Measurements from ENCODE around the gene TPSAB1.
"Not testable (repeated sequence)": the region's sequence is repeated elsewhere in the genome, so short reads cannot be mapped to it uniquely, and the experiment has no call there.

Gene TPSAB1

DNA sequence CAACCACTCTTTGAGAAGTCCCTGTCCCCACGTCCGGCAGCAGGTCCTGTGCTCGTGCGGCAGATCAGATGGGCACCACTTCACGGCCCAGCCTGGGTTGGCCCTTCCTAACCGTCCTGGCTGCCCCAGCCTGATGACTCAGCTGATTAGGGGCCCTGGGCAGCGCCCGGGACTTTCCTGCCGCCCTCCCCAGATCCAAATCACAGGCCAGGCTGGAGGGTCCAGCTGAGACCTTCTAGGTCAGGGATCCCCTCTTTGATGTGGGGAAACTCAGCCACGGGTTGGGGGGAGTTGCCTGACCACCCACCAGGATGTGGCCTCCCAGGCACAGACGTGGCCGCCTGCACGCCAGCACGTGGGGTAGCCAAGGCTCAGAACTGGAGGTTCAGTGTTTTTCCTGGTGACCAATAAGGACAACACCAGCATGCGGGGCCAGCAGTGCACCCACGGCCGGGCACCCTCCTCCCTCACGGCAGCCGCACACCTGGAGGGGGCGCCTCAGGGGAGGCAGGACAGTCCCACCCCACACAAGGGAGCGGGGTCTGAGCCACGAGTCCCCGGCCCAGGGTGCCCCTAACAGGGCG, 14.7 kb upstream of the TPSAB1 start:
- H3K36me3 ChIP-seq (ENCODE audit: control insufficient read depth, insufficient read depth, low read length); H3K9me3 ChIP-seq (ENCODE audit: control insufficient read depth, low read length); H3K4me3 ChIP-seq (ENCODE audit: extremely low read depth, insufficient read depth, low read length, poor library complexity, severe bottlenecking); H3K4me1 ChIP-seq (ENCODE audit: control insufficient read depth, insufficient read depth, low read length, poor library complexity, severe bottlenecking); H3K27ac ChIP-seq (ENCODE audit: low read depth, low read length, severe bottlenecking): not testable (repeated sequence)
- 84 to 85% methylated on average over 10 to 19 of the region's 24 CpGs for WGBS, 2 experiments (ENCODE audit: insufficient coverage in 2 of 2)

GRCh38 chr16:1226692-1227091, 13.8 kb upstream of the TPSAB1 start:
- H3K9me3 ChIP-seq (ENCODE audit: control insufficient read depth, low read length); H3K36me3 ChIP-seq (ENCODE audit: control insufficient read depth, insufficient read depth, low read length); H3K27ac ChIP-seq (ENCODE audit: low read depth, low read length, severe bottlenecking); H3K4me1 ChIP-seq (ENCODE audit: control insufficient read depth, insufficient read depth, low read length, poor library complexity, severe bottlenecking); H3K4me3 ChIP-seq (ENCODE audit: extremely low read depth, insufficient read depth, low read length, poor library complexity, severe bottlenecking): not testable (repeated sequence)
- 66 to 71% methylated on average over 5 to 11 of the region's 14 CpGs for WGBS, 2 experiments (ENCODE audit: insufficient coverage in 2 of 2)

DNA sequence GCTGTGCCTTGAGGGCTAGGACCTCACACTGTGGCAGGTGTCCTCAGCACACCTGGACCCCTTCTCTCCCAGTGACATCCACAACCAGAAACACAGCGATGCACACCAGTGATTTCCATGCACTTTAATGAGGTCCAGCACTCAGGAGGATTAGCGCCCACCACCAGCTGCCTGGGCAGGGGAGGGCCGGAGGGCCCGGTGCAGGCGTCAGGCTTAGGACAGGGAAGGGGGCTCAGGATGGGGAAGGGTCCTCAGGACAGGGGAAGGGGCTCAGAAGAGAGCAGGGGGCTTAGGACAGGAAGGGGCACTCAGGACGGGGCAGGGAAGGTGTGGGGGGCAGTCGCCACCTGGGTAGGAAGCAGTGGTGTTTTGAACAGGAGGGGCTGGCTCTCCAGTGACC, 12.3 kb upstream of the TPSAB1 start:
- WGBS, 2 experiments (ENCODE audit: insufficient coverage in 2 of 2), result 84 to 95% methylated on average over 3 to 4 of the region's 7 CpGs
- not testable (repeated sequence) for H3K27ac ChIP-seq (ENCODE audit: low read depth, low read length, severe bottlenecking); H3K4me1 ChIP-seq (ENCODE audit: control insufficient read depth, insufficient read depth, low read length, poor library complexity, severe bottlenecking); H3K9me3 ChIP-seq (ENCODE audit: control insufficient read depth, low read length); H3K4me3 ChIP-seq (ENCODE audit: extremely low read depth, insufficient read depth, low read length, poor library complexity, severe bottlenecking); H3K36me3 ChIP-seq (ENCODE audit: control insufficient read depth, insufficient read depth, low read length)

GRCh38 chr16:1229476-1229875, 11.0 kb upstream of the TPSAB1 start:
- not testable (repeated sequence) for H3K4me3 ChIP-seq (ENCODE audit: extremely low read depth, insufficient read depth, low read length, poor library complexity, severe bottlenecking); H3K4me1 ChIP-seq (ENCODE audit: control insufficient read depth, insufficient read depth, low read length, poor library complexity, severe bottlenecking); H3K36me3 ChIP-seq (ENCODE audit: control insufficient read depth, insufficient read depth, low read length); H3K9me3 ChIP-seq (ENCODE audit: control insufficient read depth, low read length); H3K27ac ChIP-seq (ENCODE audit: low read depth, low read length, severe bottlenecking)
- WGBS, 2 experiments (ENCODE audit: insufficient coverage in 2 of 2), result 77 to 84% methylated on average over 4 to 5 of the region's 13 CpGs

DNA sequence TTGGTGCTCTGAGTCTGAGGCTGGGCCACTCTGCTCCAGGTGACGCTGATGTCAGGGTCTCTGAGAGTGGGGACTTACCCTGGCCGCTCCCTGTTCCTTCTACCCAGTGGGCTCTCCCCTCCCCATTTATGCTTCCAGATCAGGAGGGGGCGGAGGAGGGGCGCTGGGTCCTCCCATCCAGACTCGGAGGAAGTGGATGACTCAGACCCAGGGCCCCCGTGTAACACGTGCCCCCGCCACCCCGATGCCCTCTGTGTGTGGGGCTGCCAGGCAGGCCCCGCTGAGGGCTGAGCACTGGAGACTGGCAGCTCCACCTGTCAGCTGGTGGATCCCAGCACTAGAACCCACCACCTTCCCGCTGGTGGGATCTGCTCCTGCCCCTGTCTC, 10.4 kb upstream of the TPSAB1 start, which contains the start of gene TPSB2:
Gene TPSB2 (minus strand): TSS at position 101 of the 387 bp plus-strand sequence. CDS start 233 bp downstream, outside the sequence.
- not testable (repeated sequence) for H3K27ac ChIP-seq (ENCODE audit: low read depth, low read length, severe bottlenecking); H3K4me1 ChIP-seq (ENCODE audit: control insufficient read depth, insufficient read depth, low read length, poor library complexity, severe bottlenecking); H3K4me3 ChIP-seq (ENCODE audit: extremely low read depth, insufficient read depth, low read length, poor library complexity, severe bottlenecking); H3K9me3 ChIP-seq (ENCODE audit: control insufficient read depth, low read length); H3K36me3 ChIP-seq (ENCODE audit: control insufficient read depth, insufficient read depth, low read length)
- WGBS, 2 experiments (ENCODE audit: insufficient coverage in 2 of 2), result 71% methylated on average over 1 of the region's 11 CpGs; no CpG with 5 or more reads in 1 of the 2 experiments

- H3K9me3 ChIP-seq (ENCODE audit: control insufficient read depth, low read length); H3K36me3 ChIP-seq (ENCODE audit: control insufficient read depth, insufficient read depth, low read length); H3K27ac ChIP-seq (ENCODE audit: low read depth, low read length, severe bottlenecking); H3K4me3 ChIP-seq (ENCODE audit: extremely low read depth, insufficient read depth, low read length, poor library complexity, severe bottlenecking); H3K4me1 ChIP-seq (ENCODE audit: control insufficient read depth, insufficient read depth, low read length, poor library complexity, severe bottlenecking): not testable (repeated sequence)
- WGBS, 2 experiments (ENCODE audit: insufficient coverage in 2 of 2), result 85 to 87% methylated on average over 8 to 11 of the region's 17 CpGs
Observed at GRCh38 chr16:1230471-1231212, 9.9 kb upstream of the TPSAB1 start.

DNA sequence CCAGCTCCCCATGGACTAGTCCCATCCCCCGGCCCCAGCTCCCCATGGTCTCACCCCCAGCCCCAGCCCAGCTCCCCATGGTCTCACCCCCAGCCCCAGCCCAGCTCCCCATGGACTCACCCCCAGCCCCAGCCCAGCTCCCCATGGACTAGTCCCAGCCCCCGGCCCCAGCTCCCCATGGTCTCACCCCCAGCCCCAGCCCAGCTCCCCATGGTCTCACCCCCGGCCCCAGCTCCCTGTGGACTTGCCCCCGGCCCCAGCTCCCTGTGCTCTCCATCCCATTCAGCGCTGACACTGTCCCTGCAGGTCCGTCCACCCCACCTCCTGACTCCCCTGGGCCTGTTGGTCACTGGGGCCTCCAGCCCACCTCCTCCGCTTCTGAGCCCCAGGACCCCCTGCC, 9.2 kb upstream of the TPSAB1 start:
- not testable (repeated sequence) for H3K9me3 ChIP-seq (ENCODE audit: control insufficient read depth, low read length); H3K27ac ChIP-seq (ENCODE audit: low read depth, low read length, severe bottlenecking); H3K4me3 ChIP-seq (ENCODE audit: extremely low read depth, insufficient read depth, low read length, poor library complexity, severe bottlenecking); H3K36me3 ChIP-seq (ENCODE audit: control insufficient read depth, insufficient read depth, low read length); H3K4me1 ChIP-seq (ENCODE audit: control insufficient read depth, insufficient read depth, low read length, poor library complexity, severe bottlenecking)
- 87% methylated on average over 3 of the region's 7 CpGs; no CpG with 5 or more reads in 1 of the 2 experiments for WGBS, 2 experiments (ENCODE audit: insufficient coverage in 2 of 2)

DNA sequence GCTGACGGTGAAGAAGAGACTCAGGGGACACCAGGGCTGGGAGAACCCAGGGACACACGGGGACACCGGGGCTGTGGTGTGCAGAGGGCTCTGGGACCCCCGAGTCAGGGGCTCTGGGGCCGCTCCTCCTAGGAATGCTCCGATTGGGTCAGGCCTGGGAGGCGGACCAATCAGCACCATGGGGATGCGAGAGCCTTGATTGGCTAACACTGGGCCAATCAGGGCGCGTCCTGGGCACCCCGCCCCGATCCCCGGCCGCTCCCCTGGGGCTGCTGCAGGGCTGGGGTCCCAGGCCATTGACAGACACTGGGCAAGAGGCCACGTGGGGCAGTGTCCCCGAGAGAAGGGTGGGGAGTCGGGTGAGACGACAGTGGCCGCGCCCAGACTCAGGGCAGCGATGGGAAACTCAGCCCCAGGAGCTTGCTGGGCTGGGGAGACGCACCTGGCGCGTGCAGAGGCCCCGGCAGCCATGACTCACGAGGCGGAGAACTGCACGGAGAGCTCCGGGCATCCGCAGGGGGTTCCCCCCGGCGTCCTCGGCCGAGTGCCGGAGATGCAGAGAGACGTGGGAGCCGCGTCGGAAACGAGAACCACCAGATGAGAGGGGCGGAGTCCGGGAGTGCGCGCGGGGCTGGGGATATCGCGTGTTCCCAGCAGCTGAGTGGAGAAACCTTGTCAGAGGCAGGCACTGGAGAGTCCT, 8.3 kb upstream of the TPSAB1 start:
- no CpG with 5 or more reads among the region's 47 CpGs for WGBS, 2 experiments (ENCODE audit: insufficient coverage in 2 of 2)

GRCh38 chr16:1236659-1237058, 3.8 kb upstream of the TPSAB1 start:
- H3K36me3 ChIP-seq (ENCODE audit: control insufficient read depth, insufficient read depth, low read length), result not testable (repeated sequence)
- WGBS, 2 experiments (ENCODE audit: insufficient coverage in 2 of 2), result no CpG with 5 or more reads among the region's 29 CpGs

More for the DNA sequence above, 8.3 kb upstream of the TPSAB1 start:
- not testable (repeated sequence) for H3K9me3 ChIP-seq (ENCODE audit: control insufficient read depth, low read length); H3K27ac ChIP-seq (ENCODE audit: low read depth, low read length, severe bottlenecking); H3K36me3 ChIP-seq (ENCODE audit: control insufficient read depth, insufficient read depth, low read length); H3K4me3 ChIP-seq (ENCODE audit: extremely low read depth, insufficient read depth, low read length, poor library complexity, severe bottlenecking); H3K4me1 ChIP-seq (ENCODE audit: control insufficient read depth, insufficient read depth, low read length, poor library complexity, severe bottlenecking)

GRCh38 chr16:1237990-1238389, 2.5 kb upstream of the TPSAB1 start:
- Histone ChIP-seq H3K4me1 (ENCODE audit: control insufficient read depth, insufficient read depth, low read length, poor library complexity, severe bottlenecking) (no peaks in the 10 kb centered on the region), H3K4me3 (ENCODE audit: extremely low read depth, insufficient read depth, low read length, poor library complexity, severe bottlenecking) (no peak overlapping the region), H3K9me3 (ENCODE audit: control insufficient read depth, low read length) (no peaks in the 10 kb centered on the region), H3K27ac (ENCODE audit: low read depth, low read length, severe bottlenecking) (no peak overlapping the region), H3K36me3 (ENCODE audit: control insufficient read depth, insufficient read depth, low read length) (no peaks in the 10 kb centered on the region)
- whole genome bisulfite sequencing, 2 experiments (ENCODE audit: insufficient coverage in 2 of 2), result 85% methylated on average over 6 to 9 of the region's 9 CpGs

More at GRCh38 chr16:1236659-1237058, 3.8 kb upstream of the TPSAB1 start:
- H3K4me3 ChIP-seq (ENCODE audit: extremely low read depth, insufficient read depth, low read length, poor library complexity, severe bottlenecking); H3K27ac ChIP-seq (ENCODE audit: low read depth, low read length, severe bottlenecking); H3K9me3 ChIP-seq (ENCODE audit: control insufficient read depth, low read length); H3K4me1 ChIP-seq (ENCODE audit: control insufficient read depth, insufficient read depth, low read length, poor library complexity, severe bottlenecking): not testable (repeated sequence)

- WGBS, 2 experiments (ENCODE audit: insufficient coverage in 2 of 2), result 86 to 91% methylated on average over 6 to 10 of the region's 23 CpGs
- H3K4me3 ChIP-seq (ENCODE audit: extremely low read depth, insufficient read depth, low read length, poor library complexity, severe bottlenecking); H3K36me3 ChIP-seq (ENCODE audit: control insufficient read depth, insufficient read depth, low read length); H3K27ac ChIP-seq (ENCODE audit: low read depth, low read length, severe bottlenecking); H3K4me1 ChIP-seq (ENCODE audit: control insufficient read depth, insufficient read depth, low read length, poor library complexity, severe bottlenecking); H3K9me3 ChIP-seq (ENCODE audit: control insufficient read depth, low read length): not testable (repeated sequence)
Observed at GRCh38 chr16:1238909-1239308, 1.6 kb upstream of the TPSAB1 start.
